GM06990 (cell line): ENCODE data around the gene LAPTM5.
A peak's percentile ranks its signal among the peaks of the same experiment; 100 is the strongest.

ENCODE experiments used
- DNase-seq: peaks from one replicate; pipeline ENCODE4 v3.0.0-alpha.2; 2011; ENCODE audit not compliant: insufficient read length; ENCODE audit errors: extremely low read depth
- H3K27me3 ChIP-seq: replicated peaks from 2 replicates; pipeline ENCODE4 v1.6.0; 2011; ENCODE audit warnings: low read length; ENCODE audit not compliant: control insufficient read depth, insufficient read depth
- H3K36me3 ChIP-seq: 2 replicates; pipeline ENCODE4 v1.5.1; 2011; ENCODE audit warnings: low read length; ENCODE audit not compliant: control insufficient read depth, insufficient read depth
- H3K4me3 ChIP-seq: replicated peaks from 2 replicates; pipeline ENCODE4 v1.5.1; 2011; ENCODE audit warnings: low read depth, mild to moderate bottlenecking, control low read depth, low read length
- CTCF ChIP-seq: IDR thresholded peaks from 2 replicates; pipeline ENCODE4 v1.5.1; 2011; ENCODE audit warnings: low read length, control low read depth, mild to moderate bottlenecking, inconsistent platforms; ENCODE audit not compliant: insufficient read depth, poor library complexity, severe bottlenecking

Gene LAPTM5

GRCh38 chr1:30761381-30762151 is 4.0 kb upstream of the LAPTM5 start:
- DNase-seq, result no peak
- peak; percentile 19 for TF ChIP-seq CTCF
- Histone ChIP-seq H3K4me3 (peak overlapping the region; percentile 42), H3K27me3 (no peaks in the 10 kb centered on the region), H3K36me3 (no peaks in the 10 kb centered on the region; the same call in 1 of the 2 replicates)

- no peaks in the 10 kb centered on the region for H3K27me3 ChIP-seq
- H3K4me3 ChIP-seq, result peak overlapping the region; percentile 51
- H3K36me3 ChIP-seq, result peaks cover 6% of the 10 kb centered on the region
- DNase-seq, result peak; percentile 66
- no peak for TF ChIP-seq CTCF
These were observed 3.2 kb upstream of the LAPTM5 start for GRCh38 chr1:30760596-30761324.

- H3K27me3 ChIP-seq, result no peaks in the 10 kb centered on the region
These were observed 2.2 kb upstream of the LAPTM5 start for GRCh38 chr1:30759718-30760281.

GRCh38 chr1:30758785-30759380 is 1.3 kb upstream of the LAPTM5 start:
- no peak for TF ChIP-seq CTCF
- H3K27me3 ChIP-seq, result no peaks in the 10 kb centered on the region
- DNase-seq, result peak; percentile 63
- peaks cover 12% of the 10 kb centered on the region for H3K36me3 ChIP-seq
- H3K4me3 ChIP-seq, result peak overlapping the region; percentile 99

More at GRCh38 chr1:30759718-30760281, 2.2 kb upstream of the LAPTM5 start:
- peak overlapping the region; percentile 51 for H3K4me3 ChIP-seq
- peak; percentile 76 for DNase-seq
- peaks cover 12% of the 10 kb centered on the region for H3K36me3 ChIP-seq
- no peak for TF ChIP-seq CTCF

GRCh38 chr1:30758121-30758688 is 631 bp upstream of the LAPTM5 start:
- no peak for TF ChIP-seq CTCF
- DNase-seq, result no peak
- no peaks in the 10 kb centered on the region for H3K27me3 ChIP-seq
- H3K4me3 ChIP-seq, result peak overlapping the region; percentile 99
- peaks cover 12% of the 10 kb centered on the region for H3K36me3 ChIP-seq
